Esophagus muscularis mucosa (tissue), 4 donors: Measurements from ENCODE around the gene DHX58. TPM values are rescaled to one million over a fixed set of nuclear protein-coding genes. Genes with fewer than 3 reads are reported as not detected.
A peak's percentile ranks its signal among the peaks of the same experiment; 100 is the strongest.

Experiments
- DNase-seq: peaks from one replicate; pipeline ENCODE4 v3.0.0-alpha.2; 2017; ENCODE audit errors: extremely low spot score
- H3K27ac ChIP-seq, 4 donors: fragments of 200-600 bp; sonication (generic); replicated peaks in 1 of 4; 1 replicate in 3 of 4; 2 replicates in 1 of 4; pipeline ENCODE4 v1.5.1; 2016 to 2019; ENCODE audit warnings: mild to moderate bottlenecking in 1 of 4
- H3K27me3 ChIP-seq, 4 donors: fragments of 200-600 bp; sonication (generic); one replicate each; pipeline versions ENCODE4 v1.5.1 to v1.6.0; 2016 to 2019
- H3K36me3 ChIP-seq, 4 donors: fragments of 200-600 bp; sonication (generic); one replicate each; pipeline ENCODE4 v1.5.1; 2016 to 2019
- H3K4me1 ChIP-seq, 4 donors: fragments of 200-600 bp; sonication (generic); one replicate each; pipeline ENCODE4 v1.5.1; 2016 to 2019
- H3K4me3 ChIP-seq, 4 donors: fragments of 200-600 bp; sonication (generic); 1 replicate in 2 of 4; 2 replicates in 2 of 4; pipeline ENCODE4 v1.5.1; 2016 to 2019; ENCODE audit warnings: mild to moderate bottlenecking in 4 of 4, moderate library complexity in 1 of 4
- H3K9me3 ChIP-seq, 4 donors: fragments of 200-600 bp; sonication (generic); 1 replicate in 3 of 4; 2 replicates in 1 of 4; pipeline ENCODE4 v1.5.1; 2016 to 2019
- CTCF ChIP-seq, 3 experiments: fragments of 200-600 bp in 2 of 3; fragments of 450-650 bp in 1 of 3; sonication (generic) in 2 of 3; IDR thresholded peaks; one replicate each; pipeline ENCODE4 v1.5.1; 2017 to 2019; ENCODE audit warnings: antibody characterized with exemption in 3 of 3, mild to moderate bottlenecking in 2 of 3, moderate library complexity in 1 of 3
- EP300 ChIP-seq: sonication (generic); formaldehyde crosslinking; IDR thresholded peaks from one replicate; pipeline ENCODE4 v1.6.1; 2017; ENCODE audit warnings: antibody characterized with exemption
- POLR2A ChIP-seq: fragments of 450-650 bp; IDR thresholded peaks from one replicate; pipeline ENCODE4 v1.6.1; 2017; ENCODE audit warnings: antibody characterized with exemption, moderate library complexity, mild to moderate bottlenecking, low read depth
- POLR2AphosphoS5 ChIP-seq, 2 donors: sonication (generic); formaldehyde crosslinking; IDR thresholded peaks; one replicate each; pipeline ENCODE4 v1.6.1; 2017; ENCODE audit warnings: antibody characterized with exemption in 2 of 2
- WGBS: methylation state at CpG from one replicate; pipeline ENCODE4 v1.1.5; 2018; 5-methylcytosine and 5-hydroxymethylcytosine counted together
- intact Hi-C: fragments of 100-400 bp; cut with DNase I; formaldehyde crosslinking; loops from one replicate; pipeline ENCODE4 v1.15.1; 2023
- total RNA-seq, 4 donors: library from RNA; depleted of rRNA; stranded (reverse); fragments of >200 nt; gene quantifications; one replicate each; pipeline versions ENCODE4 v1.1.0 to v1.2.1, GENCODE V29; 2016

The DHX58 gene
- total RNA-seq, 4 donors from 2014 or later = 9.6 to 11.7 (median 11.3) TPM

GRCh38 chr17:42116705-42117396 lies 4.3 kb upstream of the DHX58 start:
- peaks cover 28 to 56% (median 44%) of the 10 kb centered on the region in 4 donors for H3K4me1 ChIP-seq
- no peak overlapping the region for H3K4me3 ChIP-seq
- peaks cover 0 to 60% (median 42%) of the 10 kb centered on the region in 4 donors for H3K36me3 ChIP-seq
- no peaks in the 10 kb centered on the region for H3K27me3 ChIP-seq
- TF ChIP-seq EP300 (no peak), CTCF (IDR thresholded peaks at IDR 0.05) (peak; percentile 77 to 88 (median 85)), POLR2A (no peak), POLR2AphosphoS5 (IDR thresholded peaks at IDR 0.05) (peak in 1 of 2 donors; percentile 42)
- H3K9me3 ChIP-seq = no peaks in the 10 kb centered on the region
- H3K27ac ChIP-seq = no peak overlapping the region
- intact Hi-C loops = loop anchor here (2.0 to 5.0 kb wide), 3 partner anchors 50 to 150 kb away; partner anchors contain the start of gene CNP
- 31% methylated on average over 17 of the region's 18 CpGs for WGBS
- DNase-seq = peak; percentile 96

GRCh38 chr17:42114118-42114517 lies 1.6 kb upstream of the DHX58 start:
- no peak for DNase-seq
- no peak for TF ChIP-seq POLR2AphosphoS5 (IDR thresholded peaks at IDR 0.05)
- no peak for TF ChIP-seq POLR2A
- no peak for TF ChIP-seq CTCF (IDR thresholded peaks at IDR 0.05)
- TF ChIP-seq EP300 = no peak
- H3K4me1 ChIP-seq = peaks cover 19 to 46% (median 34%) of the 10 kb centered on the region in 4 donors
- peak overlapping the region in 1 of 4 donors; percentile 87 for H3K27ac ChIP-seq
- WGBS = 92% methylated on average over 6 of the region's 9 CpGs
- intact Hi-C loops = no loop called here
- H3K27me3 ChIP-seq = no peaks in the 10 kb centered on the region
- no peak overlapping the region for H3K4me3 ChIP-seq
- H3K9me3 ChIP-seq = no peaks in the 10 kb centered on the region
- peaks cover 0 to 62% (median 43%) of the 10 kb centered on the region in 4 donors for H3K36me3 ChIP-seq

- no peak for DNase-seq
- intact Hi-C loops = no loop called here
These were observed 967 bp upstream of the DHX58 start for GRCh38 chr17:42113293-42114069.

More at GRCh38 chr17:42113293-42114069, 967 bp upstream of the DHX58 start:
- H3K4me3 ChIP-seq = peak overlapping the region in 2 of 4 donors; percentile 60 to 67
- WGBS = 91% methylated on average over 24 of the region's 28 CpGs
- H3K4me1 ChIP-seq = peaks cover 19 to 46% (median 31%) of the 10 kb centered on the region in 4 donors
- H3K27ac ChIP-seq = peak overlapping the region; percentile 87 to 94 (median 90)
- TF ChIP-seq CTCF (IDR thresholded peaks at IDR 0.05) (no peak), POLR2AphosphoS5 (IDR thresholded peaks at IDR 0.05) (no peak), EP300 (no peak), POLR2A (no peak)
- peaks cover 0 to 62% (median 46%) of the 10 kb centered on the region in 4 donors for H3K36me3 ChIP-seq
- H3K27me3 ChIP-seq = no peaks in the 10 kb centered on the region
- no peaks in the 10 kb centered on the region for H3K9me3 ChIP-seq
